ENCODE data around the gene P2RY6.

P2RY6 gene

GRCh38 chr11:73228268-73229134 is 43.6 kb upstream of the P2RY6 start:
- Histone ChIP-seq H3K36me3 (ENCODE audit: insufficient read depth, low read length) (no peaks in the 10 kb centered on the region), H3K4me3 (ENCODE audit: low read length, poor library complexity, severe bottlenecking) (no peak overlapping the region), H3K9me2 (replicated peaks; ENCODE audit: low read depth, low read length) (no peaks in the 10 kb centered on the region), H3K9me3 (ENCODE audit: insufficient read depth, low read depth, low read length) (no peaks in the 10 kb centered on the region), H3K27me3 (ENCODE audit: insufficient read depth, low read length, poor library complexity, severe bottlenecking) (no peaks in the 10 kb centered on the region), H3K4me2 (ENCODE audit: low read depth, low read length, poor library complexity, severe bottlenecking) (no peak overlapping the region), H3K79me2 (ENCODE audit: insufficient read depth, low read length) (no peaks in the 10 kb centered on the region), H3K4me1 (ENCODE audit: insufficient read depth, low read length, poor library complexity, severe bottlenecking) (peaks cover 15% of the 10 kb centered on the region), H3F3A (ENCODE audit: low read depth) (no peaks in the 10 kb centered on the region), H2AFZ (ENCODE audit: low read length) (no peak overlapping the region), H3K9ac (ENCODE audit: low read depth, low read length, poor library complexity, severe bottlenecking) (no peak overlapping the region), H4K20me1 (ENCODE audit: insufficient read depth, low read length, poor library complexity, severe bottlenecking) (no peaks in the 10 kb centered on the region)
- TF ChIP-seq CTCF (conservative IDR thresholded peaks at IDR 0.05; ENCODE audit: low read length) (no peak), EZH2phosphoT487 (IDR thresholded peaks at IDR 0.05; ENCODE audit: borderline replicate concordance) (no peak)

GRCh38 chr11:73229321-73229895 is 42.7 kb upstream of the P2RY6 start:
- Histone ChIP-seq H3K9me3 (ENCODE audit: insufficient read depth, low read depth, low read length) (no peaks in the 10 kb centered on the region), H3K9me2 (replicated peaks; ENCODE audit: low read depth, low read length) (no peaks in the 10 kb centered on the region), H3K4me3 (ENCODE audit: low read length, poor library complexity, severe bottlenecking) (no peak overlapping the region), H3F3A (ENCODE audit: low read depth) (no peaks in the 10 kb centered on the region), H3K36me3 (ENCODE audit: insufficient read depth, low read length) (no peaks in the 10 kb centered on the region), H4K20me1 (ENCODE audit: insufficient read depth, low read length, poor library complexity, severe bottlenecking) (no peaks in the 10 kb centered on the region), H3K4me1 (ENCODE audit: insufficient read depth, low read length, poor library complexity, severe bottlenecking) (peaks cover 6% of the 10 kb centered on the region), H2AFZ (ENCODE audit: low read length) (no peak overlapping the region), H3K27me3 (ENCODE audit: insufficient read depth, low read length, poor library complexity, severe bottlenecking) (no peaks in the 10 kb centered on the region), H3K4me2 (ENCODE audit: low read depth, low read length, poor library complexity, severe bottlenecking) (no peak overlapping the region), H3K79me2 (ENCODE audit: insufficient read depth, low read length) (no peaks in the 10 kb centered on the region), H3K9ac (ENCODE audit: low read depth, low read length, poor library complexity, severe bottlenecking) (no peak overlapping the region)
- TF ChIP-seq EZH2phosphoT487 (IDR thresholded peaks at IDR 0.05; ENCODE audit: borderline replicate concordance) (no peak), CTCF (conservative IDR thresholded peaks at IDR 0.05; ENCODE audit: low read length) (no peak)

- no peaks in the 10 kb centered on the region for H3K79me2 ChIP-seq (ENCODE audit: insufficient read depth, low read length)
- H3K9ac ChIP-seq (ENCODE audit: low read depth, low read length, poor library complexity, severe bottlenecking) = no peak overlapping the region
- no peaks in the 10 kb centered on the region for H3K27me3 ChIP-seq (ENCODE audit: insufficient read depth, low read length, poor library complexity, severe bottlenecking)
- no peaks in the 10 kb centered on the region for H4K20me1 ChIP-seq (ENCODE audit: insufficient read depth, low read length, poor library complexity, severe bottlenecking)
- no peaks in the 10 kb centered on the region for H3K4me1 ChIP-seq (ENCODE audit: insufficient read depth, low read length, poor library complexity, severe bottlenecking)
- H3K36me3 ChIP-seq (ENCODE audit: insufficient read depth, low read length) = no peaks in the 10 kb centered on the region
- H3K4me2 ChIP-seq (ENCODE audit: low read depth, low read length, poor library complexity, severe bottlenecking) = no peak overlapping the region
- no peaks in the 10 kb centered on the region for H3K9me2 ChIP-seq (replicated peaks; ENCODE audit: low read depth, low read length)
- TF ChIP-seq EZH2phosphoT487 (IDR thresholded peaks at IDR 0.05; ENCODE audit: borderline replicate concordance) (no peak), CTCF (conservative IDR thresholded peaks at IDR 0.05; ENCODE audit: low read length) (no peak)
- H3K4me3 ChIP-seq (ENCODE audit: low read length, poor library complexity, severe bottlenecking) = no peak overlapping the region
- H3F3A ChIP-seq (ENCODE audit: low read depth) = no peaks in the 10 kb centered on the region
- H3K9me3 ChIP-seq (ENCODE audit: insufficient read depth, low read depth, low read length) = no peaks in the 10 kb centered on the region
- H2AFZ ChIP-seq (ENCODE audit: low read length) = no peak overlapping the region
Observed at GRCh38 chr11:73229896-73230875, 42.0 kb upstream of the P2RY6 start.
